ENCODE results near the gene BHLHA15.

The BHLHA15 gene

DNA sequence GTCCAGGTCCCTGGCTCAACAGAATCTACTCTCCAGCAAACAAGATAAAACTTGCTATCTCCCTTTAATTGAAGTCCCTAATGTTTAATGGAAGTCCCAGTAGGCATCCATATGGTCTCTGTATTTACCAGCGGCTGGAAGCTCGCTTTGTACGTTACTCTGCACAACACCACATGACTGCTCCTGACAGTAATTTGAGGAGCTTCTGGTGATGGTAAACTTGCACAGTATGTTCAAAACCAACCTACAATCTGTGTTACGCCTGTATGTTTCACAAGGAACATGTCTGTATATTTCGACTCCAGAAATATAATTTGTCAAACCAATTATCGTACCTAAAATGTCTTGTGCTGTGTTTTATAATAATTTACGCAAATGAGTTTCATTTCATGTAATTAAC is 45.2 kb downstream of the BHLHA15 start:
- DNase-seq (ENCODE audit: low read depth) = no peak
- no peak overlapping the region for H3K4me3 ChIP-seq (ENCODE audit: low read length)
- TF ChIP-seq, protein P1, sequence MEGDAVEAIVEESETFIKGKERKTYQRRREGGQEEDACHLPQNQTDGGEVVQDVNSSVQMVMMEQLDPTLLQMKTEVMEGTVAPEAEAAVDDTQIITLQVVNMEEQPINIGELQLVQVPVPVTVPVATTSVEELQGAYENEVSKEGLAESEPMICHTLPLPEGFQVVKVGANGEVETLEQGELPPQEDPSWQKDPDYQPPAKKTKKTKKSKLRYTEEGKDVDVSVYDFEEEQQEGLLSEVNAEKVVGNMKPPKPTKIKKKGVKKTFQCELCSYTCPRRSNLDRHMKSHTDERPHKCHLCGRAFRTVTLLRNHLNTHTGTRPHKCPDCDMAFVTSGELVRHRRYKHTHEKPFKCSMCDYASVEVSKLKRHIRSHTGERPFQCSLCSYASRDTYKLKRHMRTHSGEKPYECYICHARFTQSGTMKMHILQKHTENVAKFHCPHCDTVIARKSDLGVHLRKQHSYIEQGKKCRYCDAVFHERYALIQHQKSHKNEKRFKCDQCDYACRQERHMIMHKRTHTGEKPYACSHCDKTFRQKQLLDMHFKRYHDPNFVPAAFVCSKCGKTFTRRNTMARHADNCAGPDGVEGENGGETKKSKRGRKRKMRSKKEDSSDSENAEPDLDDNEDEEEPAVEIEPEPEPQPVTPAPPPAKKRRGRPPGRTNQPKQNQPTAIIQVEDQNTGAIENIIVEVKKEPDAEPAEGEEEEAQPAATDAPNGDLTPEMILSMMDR (conservative IDR thresholded peaks at IDR 0.05; ENCODE audit: low read length) = no peak

- no peak overlapping the region for H3K4me3 ChIP-seq (ENCODE audit: low read length)
- TF ChIP-seq, protein P1 (conservative IDR thresholded peaks at IDR 0.05; ENCODE audit: low read length) = no peak
- no peak for DNase-seq (ENCODE audit: low read depth)
These were observed 46.5 kb downstream of the BHLHA15 start for GRCh38 chr7:98257701-98258100.

Data from AG10803 (cell line).